A549 (cell line): ENCODE results near the gene MAP3K7CL.

ENCODE experiments used
- CEBPB ChIP-seq, 2 experiments: fragments of >200 bp in 1 of 2; sonication (Bioruptor Twin) in 1 of 2; formaldehyde crosslinking in 1 of 2; IDR thresholded peaks; 2 replicates each; pipeline ENCODE4 v1.6.1; 2012 to 2016
- JUNB ChIP-seq: fragments of >200 bp; sonication (Bioruptor Twin); formaldehyde crosslinking; IDR thresholded peaks from 2 replicates; pipeline ENCODE4 v1.6.1; 2016
- NR3C1 ChIP-seq: fragments of >200 bp; sonication (Bioruptor Twin); formaldehyde crosslinking; IDR thresholded peaks from 3 replicates; pipeline ENCODE4 v1.6.1; 2017
- POLR2A ChIP-seq: IDR thresholded peaks from 2 replicates; pipeline ENCODE4 v1.6.1; 2012; ENCODE audit warnings: mild to moderate bottlenecking, low read length
- RAD21 ChIP-seq, 2 experiments: fragments of >200 bp in 1 of 2; sonication (Bioruptor Twin) in 1 of 2; formaldehyde crosslinking in 1 of 2; IDR thresholded peaks in 1 of 2; conservative IDR thresholded peaks in 1 of 2; 2 replicates in 1 of 2; 3 replicates in 1 of 2; pipeline ENCODE4 v1.6.1; 2012 to 2018; ENCODE audit warnings: inconsistent platforms in 1 of 2
- TF ChIP-seq, protein P1 (sequence below): fragments of >200 bp; sonication (Bioruptor Twin); formaldehyde crosslinking; IDR thresholded peaks from 3 replicates; pipeline ENCODE4 v1.5.1; 2016
- TF ChIP-seq, protein P2 (sequence below): IDR thresholded peaks from 2 replicates; pipeline ENCODE4 v1.6.1; 2012

DNA sequence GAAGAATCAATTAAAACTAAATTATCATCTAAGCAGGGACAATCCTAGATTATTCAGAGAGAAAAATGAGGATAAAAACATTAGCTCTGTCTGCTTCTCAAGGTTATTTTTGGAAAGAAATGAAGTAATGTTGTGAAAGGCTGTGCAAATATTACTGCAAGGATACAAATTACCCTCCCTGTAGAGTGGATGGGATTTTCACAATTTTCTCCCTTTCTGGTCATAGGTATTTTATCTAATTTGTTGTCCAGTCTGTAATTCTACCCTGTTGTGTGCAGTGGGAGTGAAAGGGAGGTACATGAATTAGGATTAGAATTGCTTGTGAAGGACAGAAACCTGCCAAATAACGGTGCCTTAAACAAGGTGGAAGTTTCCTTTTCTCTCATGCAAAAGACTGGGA is 54.7 kb downstream of the MAP3K7CL start:
- TF ChIP-seq, protein P1, sequence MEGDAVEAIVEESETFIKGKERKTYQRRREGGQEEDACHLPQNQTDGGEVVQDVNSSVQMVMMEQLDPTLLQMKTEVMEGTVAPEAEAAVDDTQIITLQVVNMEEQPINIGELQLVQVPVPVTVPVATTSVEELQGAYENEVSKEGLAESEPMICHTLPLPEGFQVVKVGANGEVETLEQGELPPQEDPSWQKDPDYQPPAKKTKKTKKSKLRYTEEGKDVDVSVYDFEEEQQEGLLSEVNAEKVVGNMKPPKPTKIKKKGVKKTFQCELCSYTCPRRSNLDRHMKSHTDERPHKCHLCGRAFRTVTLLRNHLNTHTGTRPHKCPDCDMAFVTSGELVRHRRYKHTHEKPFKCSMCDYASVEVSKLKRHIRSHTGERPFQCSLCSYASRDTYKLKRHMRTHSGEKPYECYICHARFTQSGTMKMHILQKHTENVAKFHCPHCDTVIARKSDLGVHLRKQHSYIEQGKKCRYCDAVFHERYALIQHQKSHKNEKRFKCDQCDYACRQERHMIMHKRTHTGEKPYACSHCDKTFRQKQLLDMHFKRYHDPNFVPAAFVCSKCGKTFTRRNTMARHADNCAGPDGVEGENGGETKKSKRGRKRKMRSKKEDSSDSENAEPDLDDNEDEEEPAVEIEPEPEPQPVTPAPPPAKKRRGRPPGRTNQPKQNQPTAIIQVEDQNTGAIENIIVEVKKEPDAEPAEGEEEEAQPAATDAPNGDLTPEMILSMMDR: no peak
- TF ChIP-seq JUNB (no peak), RAD21 (conservative IDR thresholded peaks at IDR 0.05 in 1 of 2, IDR thresholded peaks at IDR 0.05 in 1 of 2) (no peak), NR3C1 (no peak), CEBPB (IDR thresholded peaks at IDR 0.05) (no peak), POLR2A (no peak)
- TF ChIP-seq, protein P2, sequence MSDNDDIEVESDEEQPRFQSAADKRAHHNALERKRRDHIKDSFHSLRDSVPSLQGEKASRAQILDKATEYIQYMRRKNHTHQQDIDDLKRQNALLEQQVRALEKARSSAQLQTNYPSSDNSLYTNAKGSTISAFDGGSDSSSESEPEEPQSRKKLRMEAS: no peak
